Epithelial cell of esophagus (primary cell): ENCODE data around the gene NCOA5.

Source experiments
- DNase-seq: peaks from one replicate; pipeline ENCODE4 v3.0.0; 2010; ENCODE audit warnings: low read depth
- H3K4me3 ChIP-seq: 2 replicates; pipeline ENCODE4 v1.5.1; 2011; ENCODE audit warnings: mild to moderate bottlenecking, low read length, control low read depth
- TF ChIP-seq, protein P1 (sequence below): IDR thresholded peaks from 2 replicates; pipeline ENCODE4 v1.5.1; 2011; ENCODE audit warnings: low read depth, mild to moderate bottlenecking, low read length, control low read depth, inconsistent platforms; ENCODE audit not compliant: insufficient read depth; ENCODE audit errors: missing control alignments

The NCOA5 gene

DNA sequence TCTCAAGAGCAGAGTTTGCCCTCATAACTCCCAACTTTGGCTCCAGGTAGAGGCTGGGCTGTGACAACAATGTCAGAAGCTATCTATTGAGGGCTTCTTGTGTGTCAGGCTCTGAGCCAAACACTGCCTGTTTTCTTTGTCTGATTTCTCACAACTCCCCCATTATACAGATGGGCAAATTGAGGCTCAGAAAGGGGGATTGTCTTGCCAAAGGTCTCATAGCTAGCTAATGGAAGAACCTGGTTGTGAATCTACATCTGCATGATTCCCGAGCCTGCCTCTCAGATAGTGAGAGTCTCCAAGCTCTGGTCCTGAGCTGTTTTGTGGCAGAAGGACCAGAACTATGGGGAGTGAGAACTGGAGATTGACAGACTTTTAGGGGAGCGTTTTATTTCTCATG is 29.8 kb upstream of the NCOA5 start:
- TF ChIP-seq, protein P1, sequence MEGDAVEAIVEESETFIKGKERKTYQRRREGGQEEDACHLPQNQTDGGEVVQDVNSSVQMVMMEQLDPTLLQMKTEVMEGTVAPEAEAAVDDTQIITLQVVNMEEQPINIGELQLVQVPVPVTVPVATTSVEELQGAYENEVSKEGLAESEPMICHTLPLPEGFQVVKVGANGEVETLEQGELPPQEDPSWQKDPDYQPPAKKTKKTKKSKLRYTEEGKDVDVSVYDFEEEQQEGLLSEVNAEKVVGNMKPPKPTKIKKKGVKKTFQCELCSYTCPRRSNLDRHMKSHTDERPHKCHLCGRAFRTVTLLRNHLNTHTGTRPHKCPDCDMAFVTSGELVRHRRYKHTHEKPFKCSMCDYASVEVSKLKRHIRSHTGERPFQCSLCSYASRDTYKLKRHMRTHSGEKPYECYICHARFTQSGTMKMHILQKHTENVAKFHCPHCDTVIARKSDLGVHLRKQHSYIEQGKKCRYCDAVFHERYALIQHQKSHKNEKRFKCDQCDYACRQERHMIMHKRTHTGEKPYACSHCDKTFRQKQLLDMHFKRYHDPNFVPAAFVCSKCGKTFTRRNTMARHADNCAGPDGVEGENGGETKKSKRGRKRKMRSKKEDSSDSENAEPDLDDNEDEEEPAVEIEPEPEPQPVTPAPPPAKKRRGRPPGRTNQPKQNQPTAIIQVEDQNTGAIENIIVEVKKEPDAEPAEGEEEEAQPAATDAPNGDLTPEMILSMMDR, result no peak
- no peak for DNase-seq
- H3K4me3 ChIP-seq, result no peak overlapping the region

DNA sequence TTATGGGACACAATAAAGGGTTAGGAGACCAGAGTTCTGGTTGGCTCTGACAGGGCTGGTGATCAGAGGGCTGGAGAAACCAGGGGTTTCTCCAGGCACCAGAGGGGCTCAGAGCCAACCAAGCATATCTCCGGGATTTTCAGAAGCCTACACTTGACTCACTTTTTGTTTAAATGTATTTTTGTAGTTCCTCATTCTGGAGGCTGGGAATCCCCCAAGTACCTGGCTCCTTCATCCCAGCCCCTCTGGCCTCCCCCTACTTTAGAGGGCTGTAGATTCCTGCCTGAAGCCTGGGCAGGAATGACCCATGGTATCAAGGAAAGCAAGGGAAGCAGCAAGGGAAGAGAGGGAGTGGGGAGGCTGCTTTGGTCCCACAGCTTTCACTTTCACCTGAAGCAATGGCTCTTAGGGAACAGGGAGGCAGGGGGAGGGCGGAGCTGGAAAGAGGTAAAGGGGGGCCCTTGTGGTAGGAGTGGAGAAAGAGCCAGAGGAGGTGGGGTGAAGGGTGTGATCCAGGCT is 29.3 kb upstream of the NCOA5 start:
- no peak overlapping the region for H3K4me3 ChIP-seq
- TF ChIP-seq, protein P1, result no peak
- no peak for DNase-seq

GRCh38 chr20:46118481-46119020 is 28.8 kb upstream of the NCOA5 start:
- H3K4me3 ChIP-seq, result peak overlapping the region; percentile 51
- TF ChIP-seq, protein P1, result no peak
- DNase-seq, result no peak

- DNase-seq, result peak; percentile 72
- TF ChIP-seq, protein P1, result no peak
Measured at GRCh38 chr20:46117704-46118467, 28.1 kb upstream of the NCOA5 start, which contains the start of gene CD40. TSS of gene CD40 (plus strand) at chr20:46118314. CDS start at chr20:46118344, 30 bp downstream.

DNA sequence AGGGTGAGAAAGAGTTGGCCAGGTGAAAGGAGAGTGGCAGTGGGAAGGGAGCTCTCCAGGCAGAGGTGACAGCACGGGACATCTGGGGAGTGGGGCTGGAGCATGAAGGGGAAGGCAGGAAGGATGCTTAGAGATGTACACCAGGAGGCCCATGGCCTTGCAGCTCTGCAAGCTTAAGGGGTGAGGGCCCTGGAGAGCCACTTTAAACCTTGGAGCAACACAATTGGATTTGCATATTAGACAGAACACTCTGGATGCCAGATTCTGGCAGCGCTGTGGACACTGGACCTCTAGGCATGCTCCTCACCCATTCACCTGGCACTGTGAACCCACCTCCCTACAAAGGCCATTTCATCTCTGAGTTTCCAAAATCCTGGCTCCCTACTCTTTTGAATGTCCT is 24.7 kb upstream of the NCOA5 start:
- TF ChIP-seq, protein P1, result no peak
- H3K4me3 ChIP-seq, result no peak overlapping the region
- DNase-seq, result no peak

More at GRCh38 chr20:46117704-46118467, 28.1 kb upstream of the NCOA5 start, which contains the start of gene CD40:
- H3K4me3 ChIP-seq, result peak within 1 kb of the TSS; percentile 51

GRCh38 chr20:46113113-46113470 is 23.3 kb upstream of the NCOA5 start:
- TF ChIP-seq, protein P1, result no peak
- H3K4me3 ChIP-seq, result no peak overlapping the region
- no peak for DNase-seq
